Erythroblast (primary cell): ENCODE measurements around the gene MGAM2.

ENCODE experiments used
- DNase-seq, 2 experiments: peaks; one replicate each; lab custom pipeline; 2025; lab: John Stamatoyannopoulos, UW
- GATA1 ChIP-seq: IDR thresholded peaks from 2 replicates; pipeline ENCODE4 v1.6.1; 2011; ENCODE audit warnings: low read depth, mild to moderate bottlenecking, control low read depth, low read length, moderate library complexity
- POLR2A ChIP-seq: IDR thresholded peaks from 2 replicates; pipeline ENCODE4 v1.6.1; 2011; ENCODE audit warnings: mild to moderate bottlenecking, low read length

Gene MGAM2

DNA sequence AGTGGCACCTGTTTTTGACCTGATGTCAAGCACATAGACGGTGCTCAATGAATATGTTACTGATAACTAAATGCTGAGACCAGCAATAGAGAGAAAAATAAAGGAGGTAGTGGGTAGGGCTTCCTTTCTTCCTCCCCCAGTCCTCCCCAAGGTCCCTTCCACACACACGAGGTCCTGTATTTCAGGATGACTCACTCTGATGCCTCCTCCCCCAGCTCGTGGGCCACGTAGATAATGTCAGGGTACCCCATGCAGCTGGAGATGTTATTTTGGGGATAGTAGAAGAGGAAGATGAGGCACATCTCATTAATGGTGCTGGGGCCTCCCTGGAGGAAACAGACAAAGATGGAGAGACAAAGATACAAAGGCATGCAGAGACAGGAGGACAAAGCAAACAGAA is 129.0 kb downstream of the MGAM2 start:
- DNase-seq: no peak
- TF ChIP-seq POLR2A (no peak), GATA1 (no peak)

DNA sequence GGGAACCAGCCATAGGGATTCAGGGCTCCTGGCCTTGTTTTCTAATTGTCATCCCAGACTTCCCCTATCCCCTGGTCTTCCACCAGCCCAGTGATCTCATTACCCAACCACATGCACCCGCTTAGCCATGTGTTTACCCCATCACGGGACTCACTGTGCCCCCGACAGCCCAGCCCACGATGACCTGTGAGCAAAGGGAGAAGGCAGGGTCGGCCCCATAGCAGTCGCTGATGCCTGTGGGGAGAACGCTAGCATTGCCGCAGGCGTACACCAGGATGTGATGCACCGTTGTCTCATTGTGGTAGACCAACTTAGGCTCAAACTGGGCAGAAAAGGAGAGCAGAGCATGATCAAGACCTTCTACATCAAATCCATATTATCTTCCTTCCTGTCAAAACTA is 132.3 kb downstream of the MGAM2 start:
- no peak for DNase-seq
- TF ChIP-seq POLR2A (no peak), GATA1 (no peak)

DNA sequence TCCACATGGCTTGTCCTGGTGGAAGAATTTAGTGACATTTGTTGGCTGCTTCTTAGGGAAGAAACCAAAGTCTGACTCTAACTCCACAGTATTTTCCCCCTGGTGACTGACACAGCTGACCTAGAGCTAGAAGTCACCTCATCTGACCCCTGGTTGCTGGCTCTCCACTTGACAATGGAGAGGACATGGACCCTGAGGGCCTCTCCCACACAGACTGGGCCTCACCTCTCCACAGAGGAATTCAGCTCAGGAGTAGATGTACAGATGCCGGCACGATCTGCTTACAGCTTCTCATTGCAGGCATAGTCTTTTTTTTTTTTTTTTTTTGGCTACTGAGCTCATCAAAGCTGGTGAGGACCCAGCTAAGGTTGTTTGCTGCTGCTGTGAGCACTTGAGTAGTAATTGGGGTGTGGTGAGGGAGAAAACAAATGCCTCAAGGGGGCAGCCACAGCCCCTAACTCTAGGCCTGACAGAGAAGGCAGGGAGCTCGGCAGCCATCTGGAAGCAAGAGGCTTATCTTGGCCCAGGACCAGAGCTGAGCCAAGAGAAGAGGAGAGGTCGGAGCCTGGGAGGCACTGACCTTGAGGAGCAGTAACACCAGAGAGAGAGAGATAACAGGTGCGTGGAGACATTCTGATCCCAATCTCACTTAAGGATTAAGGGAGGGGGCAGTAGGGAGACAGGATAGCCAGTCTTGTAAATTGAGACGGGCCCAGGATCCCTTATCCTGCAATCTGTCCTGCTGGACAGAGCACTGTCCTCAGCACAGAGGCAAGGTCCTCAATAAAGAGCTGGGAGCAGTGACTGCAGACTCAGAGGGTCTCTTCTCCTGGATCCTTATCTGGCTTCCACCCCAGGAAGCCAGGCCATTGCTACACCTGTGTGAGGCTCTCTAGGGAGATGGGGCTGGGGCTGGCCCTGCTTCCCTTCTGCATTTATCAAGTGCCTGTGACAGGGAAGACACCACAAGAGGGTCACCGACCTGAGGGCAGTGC is 136.9 kb downstream of the MGAM2 start:
- TF ChIP-seq GATA1: no peak
- no peak for TF ChIP-seq POLR2A
- DNase-seq: no peak

DNA sequence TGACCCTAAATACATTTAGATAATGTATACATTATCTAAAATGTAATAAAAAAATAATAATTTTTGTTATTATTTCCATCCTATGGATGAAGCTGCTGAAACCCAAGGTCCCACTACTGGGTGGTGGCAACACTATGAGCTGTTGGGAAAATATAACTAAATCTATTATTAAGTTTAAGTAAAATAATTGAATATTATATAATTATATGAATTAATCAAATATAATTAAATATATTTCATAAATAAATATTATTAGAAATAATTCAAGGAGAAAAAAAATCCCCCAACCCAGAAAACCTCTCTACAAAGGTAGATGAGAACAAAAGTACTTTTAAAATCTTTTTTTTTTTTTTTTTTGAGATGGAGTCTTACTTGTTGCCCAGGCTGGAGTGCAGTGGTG is 138.4 kb downstream of the MGAM2 start:
- no peak for TF ChIP-seq GATA1
- TF ChIP-seq POLR2A: no peak
- DNase-seq: no peak

DNA sequence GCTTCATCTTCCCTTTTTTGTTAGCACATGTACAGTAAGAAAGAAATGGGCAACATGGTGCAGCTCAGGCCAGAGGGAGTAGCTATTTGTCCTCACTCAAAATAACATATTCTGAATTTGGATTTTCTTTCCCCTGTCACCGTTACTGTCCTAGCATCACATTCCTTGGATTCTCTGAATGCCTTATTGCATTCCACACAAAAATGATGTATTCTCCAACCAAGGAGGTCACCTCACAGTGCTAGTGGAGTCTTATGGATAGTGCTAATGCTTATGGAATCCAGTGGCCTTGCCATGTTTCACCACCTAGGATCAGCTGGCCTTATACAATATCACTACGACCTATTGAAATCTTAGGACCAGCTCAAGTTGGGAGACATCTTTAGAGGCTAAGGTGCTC is 139.2 kb downstream of the MGAM2 start:
- DNase-seq: no peak
- TF ChIP-seq GATA1 (no peak), POLR2A (no peak)

DNA sequence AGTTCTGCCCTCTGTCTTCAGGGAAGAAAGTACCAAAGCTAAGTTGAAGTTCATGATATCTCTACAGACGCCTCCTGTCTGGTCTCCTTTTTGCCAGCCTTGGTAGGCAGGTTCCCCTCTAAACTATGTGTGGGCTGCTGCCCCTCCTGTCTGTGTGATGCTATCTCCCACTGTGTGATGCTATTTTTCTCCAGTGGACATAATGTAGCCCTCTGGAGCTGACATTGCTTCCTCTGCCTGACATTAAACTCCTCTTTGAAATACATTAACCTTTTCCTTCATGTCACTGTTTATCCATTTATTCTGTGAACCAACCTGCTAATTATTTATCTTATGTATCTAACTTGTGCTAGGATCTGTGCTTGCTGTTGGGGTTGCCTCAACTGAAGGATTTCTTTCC is 146.4 kb downstream of the MGAM2 start, which contains the start of gene PRSS58:
TSS of gene PRSS58 (minus strand) at position 101 of the 400 bp plus-strand sequence. CDS start 351 bp downstream, outside the sequence.
- no peak for DNase-seq
- no peak for TF ChIP-seq GATA1
- no peak for TF ChIP-seq POLR2A

DNA sequence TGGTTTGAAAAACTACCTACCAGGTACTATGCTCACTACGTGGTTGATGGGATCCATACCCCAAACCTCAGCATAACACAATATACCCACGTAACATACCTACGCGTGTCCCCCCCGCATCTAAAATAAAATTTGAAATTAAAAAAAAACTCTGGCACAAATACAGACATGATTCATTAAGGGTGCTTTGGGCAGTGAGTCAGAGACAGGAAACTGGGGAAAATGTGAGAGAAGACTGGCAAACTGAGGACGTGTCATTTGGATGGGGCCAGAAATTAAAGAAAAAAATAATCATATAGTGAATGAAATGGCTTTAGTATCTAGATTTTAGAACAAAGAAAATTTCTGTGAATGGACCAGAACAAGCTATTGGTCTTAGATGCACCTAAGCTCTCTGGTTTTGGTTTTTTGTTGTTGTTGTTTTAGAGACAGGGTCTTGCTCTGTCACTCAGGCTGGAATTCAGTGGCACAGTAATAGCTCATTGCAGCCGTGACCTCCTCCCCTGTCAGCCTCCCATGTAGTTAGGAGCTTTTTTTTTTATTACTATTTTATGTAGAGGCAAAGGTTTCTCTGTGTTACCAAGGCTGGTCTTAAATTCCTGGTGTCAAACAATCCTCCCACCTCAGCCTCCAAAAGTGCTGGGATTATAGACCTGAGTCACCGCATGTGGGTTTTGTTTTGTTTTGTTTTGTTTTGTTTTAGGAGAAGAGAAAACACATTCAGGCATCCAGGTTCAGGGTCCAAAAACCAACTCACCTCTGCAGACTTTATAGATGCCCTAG is 152.3 kb downstream of the MGAM2 start:
- DNase-seq: no peak
- TF ChIP-seq POLR2A: no peak
- no peak for TF ChIP-seq GATA1
